GM12873 (cell line): ENCODE data around the gene FGF3.

Experiments
- TF ChIP-seq, protein P1 (sequence below): IDR thresholded peaks from 2 replicates; pipeline ENCODE4 v1.5.1; 2012; ENCODE audit warnings: low read depth, mild to moderate bottlenecking, moderate library complexity, low read length, control low read depth; ENCODE audit not compliant: insufficient read depth; ENCODE audit errors: missing control alignments

The FGF3 gene

DNA sequence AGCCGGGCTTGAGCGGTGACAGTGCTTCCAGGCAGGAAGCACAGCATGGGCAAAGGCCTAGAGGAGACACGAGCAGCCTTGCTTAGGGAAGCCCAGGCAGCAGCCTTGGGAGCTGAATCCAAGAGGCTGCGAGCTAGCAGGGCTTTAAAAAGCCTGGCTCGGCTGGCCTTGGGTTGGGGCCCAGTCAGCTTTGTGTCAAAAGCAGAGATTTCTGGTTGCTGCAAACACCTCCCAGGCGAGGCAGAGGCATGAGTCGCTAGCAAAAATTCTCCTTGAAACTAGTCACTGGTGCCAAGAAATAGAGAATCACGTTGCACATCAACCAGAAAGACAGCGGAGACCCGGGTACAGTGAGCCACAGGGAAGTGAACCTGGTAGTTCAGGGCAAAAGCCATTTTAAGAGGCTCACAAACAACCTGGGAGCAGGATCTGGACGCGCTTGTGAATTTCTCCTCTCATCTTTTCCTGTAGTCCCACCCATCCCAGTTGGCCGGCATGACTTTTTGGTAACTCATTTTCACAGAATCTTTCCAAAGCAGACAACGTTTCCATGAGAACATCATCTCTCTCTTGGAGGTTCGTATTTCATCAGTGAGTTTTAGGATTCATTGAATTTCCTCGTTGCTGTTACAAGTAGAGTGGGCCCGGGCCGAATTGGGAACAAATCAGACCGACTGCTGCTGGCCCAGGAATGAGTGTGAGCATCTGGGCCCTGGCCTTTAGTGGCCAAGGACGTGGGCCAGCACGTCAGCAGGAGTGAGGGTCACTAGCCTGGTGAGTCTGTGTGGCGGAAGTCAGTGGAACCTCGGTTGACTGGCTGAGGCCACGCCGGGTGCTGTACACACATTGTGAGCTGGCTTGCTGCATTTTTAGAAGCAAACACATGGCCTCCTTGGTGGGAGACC is 27.7 kb downstream of the FGF3 start:
- TF ChIP-seq, protein P1, sequence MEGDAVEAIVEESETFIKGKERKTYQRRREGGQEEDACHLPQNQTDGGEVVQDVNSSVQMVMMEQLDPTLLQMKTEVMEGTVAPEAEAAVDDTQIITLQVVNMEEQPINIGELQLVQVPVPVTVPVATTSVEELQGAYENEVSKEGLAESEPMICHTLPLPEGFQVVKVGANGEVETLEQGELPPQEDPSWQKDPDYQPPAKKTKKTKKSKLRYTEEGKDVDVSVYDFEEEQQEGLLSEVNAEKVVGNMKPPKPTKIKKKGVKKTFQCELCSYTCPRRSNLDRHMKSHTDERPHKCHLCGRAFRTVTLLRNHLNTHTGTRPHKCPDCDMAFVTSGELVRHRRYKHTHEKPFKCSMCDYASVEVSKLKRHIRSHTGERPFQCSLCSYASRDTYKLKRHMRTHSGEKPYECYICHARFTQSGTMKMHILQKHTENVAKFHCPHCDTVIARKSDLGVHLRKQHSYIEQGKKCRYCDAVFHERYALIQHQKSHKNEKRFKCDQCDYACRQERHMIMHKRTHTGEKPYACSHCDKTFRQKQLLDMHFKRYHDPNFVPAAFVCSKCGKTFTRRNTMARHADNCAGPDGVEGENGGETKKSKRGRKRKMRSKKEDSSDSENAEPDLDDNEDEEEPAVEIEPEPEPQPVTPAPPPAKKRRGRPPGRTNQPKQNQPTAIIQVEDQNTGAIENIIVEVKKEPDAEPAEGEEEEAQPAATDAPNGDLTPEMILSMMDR, result no peak

DNA sequence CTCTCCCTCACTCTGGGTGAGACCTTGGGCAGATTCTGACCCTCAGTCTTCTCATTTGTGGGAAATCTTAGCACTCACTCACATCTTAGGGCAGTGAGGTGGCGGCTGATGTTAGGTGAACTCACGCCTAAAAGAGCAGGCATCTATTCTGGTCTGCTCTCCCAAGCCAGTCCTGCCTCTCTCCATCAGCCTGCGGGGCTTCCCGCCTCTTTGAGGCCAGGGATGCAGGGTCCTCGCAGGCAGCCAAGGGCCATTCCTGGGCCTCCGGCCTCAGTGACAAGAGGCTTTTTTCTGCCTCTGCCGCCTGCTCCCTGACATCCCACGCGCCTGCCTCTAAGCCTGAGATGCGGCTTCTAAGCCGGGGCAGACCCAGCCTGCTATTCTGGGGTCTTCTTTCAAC is 30.3 kb downstream of the FGF3 start:
- TF ChIP-seq, protein P1, result no peak

DNA sequence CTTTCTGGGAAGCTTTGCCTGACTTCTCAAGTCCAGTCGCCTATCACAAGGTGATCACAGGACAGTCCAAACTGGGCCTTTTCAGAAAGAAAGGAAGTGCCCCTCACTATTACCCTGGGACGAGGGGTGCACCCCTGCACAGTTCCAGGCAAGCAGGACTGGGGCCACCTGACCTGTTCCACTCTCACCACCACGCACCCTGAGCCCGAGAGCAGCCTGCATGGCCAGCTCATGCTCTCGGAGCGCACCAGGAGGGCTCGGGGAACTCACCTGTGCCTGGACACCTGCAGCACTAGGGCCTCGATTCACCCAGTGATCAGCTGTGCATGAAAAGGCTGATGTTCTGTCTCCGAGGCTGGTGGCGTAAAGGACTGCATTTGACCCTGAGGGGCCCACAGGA is 31.3 kb downstream of the FGF3 start:
- TF ChIP-seq, protein P1, result no peak

DNA sequence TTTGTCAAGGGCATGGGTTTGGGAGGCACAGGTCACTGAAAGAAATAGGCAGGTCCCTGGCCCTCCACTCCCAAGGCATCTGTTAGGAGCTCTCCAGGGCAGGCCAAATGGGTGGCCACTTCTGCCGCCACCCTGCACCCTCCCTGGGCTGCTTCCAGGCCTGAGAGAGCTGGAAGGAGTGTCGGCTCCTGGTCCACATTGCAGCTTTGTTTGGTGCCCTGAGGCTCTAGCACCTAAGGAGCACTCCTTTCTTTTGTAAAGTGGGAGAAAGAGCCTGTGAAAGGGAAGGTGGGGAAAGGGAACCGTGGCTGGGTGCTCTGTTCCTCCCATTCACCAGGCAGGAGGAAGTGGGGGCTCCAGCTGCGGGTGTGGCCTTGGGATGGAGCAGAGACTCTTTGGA is 31.8 kb downstream of the FGF3 start:
- TF ChIP-seq, protein P1, result no peak

DNA sequence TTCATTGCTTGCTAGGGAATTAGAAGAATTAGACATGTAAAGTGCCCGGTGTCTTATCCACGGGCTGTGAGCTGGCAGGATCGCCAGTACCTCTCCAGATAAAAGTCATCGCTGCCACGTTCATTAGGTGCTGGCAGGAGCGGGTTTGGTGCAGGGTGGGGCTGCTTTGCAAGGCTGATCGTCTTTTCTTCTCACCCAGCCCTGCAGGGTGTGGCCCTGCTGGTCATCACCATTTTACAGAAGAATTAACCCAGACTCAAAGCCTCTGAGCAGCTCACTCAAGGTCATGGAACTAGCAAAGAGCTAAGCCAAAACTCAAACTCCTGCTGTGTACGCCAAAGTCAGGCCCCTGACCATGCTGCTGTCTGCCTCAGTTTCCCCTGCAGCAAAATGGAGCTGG is 38.0 kb downstream of the FGF3 start:
- TF ChIP-seq, protein P1, result no peak

DNA sequence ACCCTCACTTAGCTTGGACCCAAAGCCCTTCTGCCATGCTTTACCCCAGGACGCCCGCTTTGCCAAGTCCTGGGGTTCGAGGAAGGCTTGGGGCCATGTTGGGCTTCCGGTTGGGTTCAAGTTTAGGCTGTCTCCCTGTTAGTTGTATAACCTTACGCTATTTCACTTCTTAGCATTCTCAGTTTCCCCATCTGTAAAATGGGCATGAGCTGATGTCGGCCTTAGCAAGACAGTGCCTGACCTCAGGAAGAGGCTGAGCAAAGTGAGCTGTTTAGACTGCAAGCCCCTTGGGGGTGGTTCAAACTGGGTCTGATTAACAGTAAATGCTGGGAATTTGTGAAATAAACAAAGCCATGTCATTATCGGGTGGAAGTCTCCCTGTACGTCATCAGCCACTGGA is 40.8 kb downstream of the FGF3 start:
- TF ChIP-seq, protein P1, result no peak

DNA sequence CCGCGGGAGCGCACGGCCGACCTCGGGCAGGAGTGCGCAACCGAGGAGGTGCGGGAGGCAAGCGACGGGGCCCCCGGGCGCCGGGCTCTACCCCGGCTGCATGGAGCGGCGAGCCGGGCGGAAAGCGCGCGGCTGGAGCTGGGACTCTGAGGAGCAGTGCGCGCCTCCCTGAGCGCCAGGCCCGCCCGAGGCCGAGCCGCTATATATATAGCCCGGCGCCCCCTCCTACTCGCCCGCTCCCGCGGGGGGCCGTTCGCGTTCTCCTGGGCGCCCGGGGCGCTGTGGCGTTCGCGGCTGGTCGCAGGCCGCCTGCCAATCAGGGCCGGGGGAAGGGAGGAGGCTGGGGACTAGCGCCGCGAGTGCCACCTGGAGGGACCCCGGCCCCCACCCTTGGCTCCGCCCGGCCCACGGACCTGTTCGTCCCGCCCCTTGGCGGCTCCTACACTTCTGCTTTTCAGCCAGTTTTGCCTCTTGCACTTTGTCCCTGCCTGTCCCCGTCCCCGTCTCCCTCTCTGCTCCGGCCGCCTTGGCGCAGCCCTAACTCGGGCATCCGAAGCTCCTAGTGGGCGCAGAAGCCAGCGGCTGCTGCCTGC is 44.0 kb downstream of the FGF3 start, which contains the start of gene FGF4:
FGF4 (minus strand) TSS at position 179 of the 593 bp plus-strand sequence. CDS start 257 bp downstream, outside the sequence.
- TF ChIP-seq, protein P1, result no peak
